Gastrocnemius medialis (tissue), 4 donors: ENCODE data around the gene PRDM16. TPM values are rescaled to one million over a fixed set of nuclear protein-coding genes. Genes with fewer than 3 reads are reported as not detected.

ENCODE experiments used
- ATAC-seq, 2 donors: fragments of 150-250 bp; one replicate each; pipeline ENCODE4 v1.9.1; 2016
- DNase-seq, 2 donors: peaks; one replicate each; pipeline ENCODE4 v3.0.0-alpha.2; 2019
- H3K27ac ChIP-seq, 4 donors: fragments of 200-600 bp; sonication (generic); 1 replicate in 1 of 4; 2 replicates in 3 of 4; pipeline ENCODE4 v1.5.1; 2016 to 2018; ENCODE audit warnings: mild to moderate bottlenecking in 2 of 4, moderate library complexity in 1 of 4
- H3K27me3 ChIP-seq, 3 donors: fragments of 200-600 bp; sonication (generic) in 2 of 3; 1 replicate in 1 of 3; 2 replicates in 2 of 3; pipeline versions ENCODE4 v1.5.1 to v1.6.0; 2016 to 2019; ENCODE audit warnings: mild to moderate bottlenecking in 1 of 3, moderate library complexity in 1 of 3
- H3K36me3 ChIP-seq, 2 donors: fragments of 200-600 bp; sonication (generic) in 1 of 2; one replicate each; pipeline ENCODE4 v1.5.1; 2017 to 2018
- H3K4me1 ChIP-seq, 2 donors: fragments of 200-600 bp; sonication (generic) in 1 of 2; one replicate each; pipeline ENCODE4 v1.5.1; 2016 to 2017; ENCODE audit warnings: mild to moderate bottlenecking in 2 of 2
- H3K4me3 ChIP-seq, 4 donors: fragments of 200-600 bp; sonication (generic) in 3 of 4; 1 replicate in 1 of 4; 2 replicates in 3 of 4; pipeline ENCODE4 v1.5.1; 2016 to 2019; ENCODE audit warnings: mild to moderate bottlenecking in 2 of 4
- H3K9me3 ChIP-seq, 3 donors: fragments of 200-600 bp; sonication (generic) in 2 of 3; 1 replicate in 1 of 3; 2 replicates in 2 of 3; pipeline ENCODE4 v1.5.1; 2016 to 2019
- CTCF ChIP-seq, 5 experiments: fragments of 450-650 bp in 3 of 5; fragments of 200-600 bp in 2 of 5; sonication (generic) in 2 of 5; IDR thresholded peaks in 4 of 5; conservative IDR thresholded peaks in 1 of 5; 1 replicate in 4 of 5; 2 replicates in 1 of 5; pipeline ENCODE4 v1.5.1; 2016 to 2019; ENCODE audit warnings: antibody characterized with exemption in 5 of 5, mild to moderate bottlenecking in 3 of 5, moderate library complexity in 3 of 5
- POLR2A ChIP-seq, 2 donors: fragments of 450-650 bp; IDR thresholded peaks; one replicate each; pipeline ENCODE4 v1.6.1; 2017; ENCODE audit warnings: antibody characterized with exemption in 2 of 2, mild to moderate bottlenecking in 2 of 2, moderate library complexity in 2 of 2
- in situ Hi-C, 4 donors: fragments of 200-750 bp; cut with MboI; loops; one replicate each; pipeline versions ENCODE4 v1.15.0 to v1.8.0; 2017; ENCODE audit warnings: low sequenced_read_pairs in 4 of 4
- intact Hi-C: fragments of 100-400 bp; cut with DNase I; formaldehyde crosslinking; loops from one replicate; pipeline ENCODE4 v1.15.1; 2023; ENCODE audit warnings: low total_unique reads
- total RNA-seq, 4 donors: library from RNA; depleted of rRNA; stranded (reverse); fragments of >200 nt; gene quantifications; one replicate each; pipeline versions ENCODE4 v1.1.0 to v1.2.3, GENCODE V29; 2016

Gene PRDM16
- total RNA-seq, 4 donors from 2014 or later: 0.03 to 0.19 (median 0.17) TPM

- H3K36me3 ChIP-seq: no peaks in the 10 kb centered on the region
- no peak for TF ChIP-seq CTCF (IDR thresholded peaks at IDR 0.05 in 4 of 5, conservative IDR thresholded peaks at IDR 0.05 in 1 of 5)
- no peak for TF ChIP-seq POLR2A (IDR thresholded peaks at IDR 0.05)
- no peaks in the 10 kb centered on the region for H3K9me3 ChIP-seq
- DNase-seq (peak; percentile 54 to 79), ATAC-seq (peak; percentile 62 to 72)
- H3K4me3 ChIP-seq: no peak overlapping the region
- intact Hi-C loops: no loop called here
- in situ Hi-C loops: no loop called here
- no peaks in the 10 kb centered on the region for H3K27me3 ChIP-seq
- H3K4me1 ChIP-seq: peaks cover 31 to 32% of the 10 kb centered on the region in 2 donors
- peak overlapping the region; percentile 62 to 82 (median 70) for H3K27ac ChIP-seq
Measured at GRCh38 chr1:3459940-3460671, 391.1 kb downstream of the PRDM16 start.

DNA sequence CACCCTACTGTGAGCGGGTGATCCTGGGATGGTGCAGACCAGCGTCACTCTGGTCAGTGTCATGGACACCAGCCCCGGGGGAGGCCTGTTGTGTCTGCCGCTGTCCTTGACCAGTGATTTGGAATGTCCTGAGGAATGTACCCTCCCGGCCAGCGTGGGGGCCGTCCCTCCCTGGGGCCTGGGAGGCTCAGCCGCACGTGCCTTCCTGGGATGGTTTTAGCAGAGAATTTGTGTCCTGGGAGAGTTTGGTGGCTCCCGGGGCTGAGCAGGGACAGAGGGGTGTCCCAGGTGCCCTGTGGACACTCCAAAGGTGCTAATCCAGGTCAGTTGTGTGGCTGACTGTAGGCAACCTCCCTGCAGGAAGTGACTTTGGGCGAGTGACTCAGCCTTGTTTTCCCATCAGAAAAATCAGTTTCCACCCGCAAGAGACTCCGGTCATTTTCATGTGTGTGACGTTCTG is 391.7 kb downstream of the PRDM16 start:
- Histone ChIP-seq H3K4me3 (no peak overlapping the region), H3K4me1 (peaks cover 28 to 32% of the 10 kb centered on the region in 2 donors), H3K27me3 (no peaks in the 10 kb centered on the region), H3K27ac (peak overlapping the region; percentile 62 to 82 (median 70)), H3K9me3 (no peaks in the 10 kb centered on the region), H3K36me3 (no peaks in the 10 kb centered on the region)
- in situ Hi-C loops: no loop called here
- ATAC-seq (no peak), DNase-seq (no peak)
- TF ChIP-seq POLR2A (IDR thresholded peaks at IDR 0.05): no peak
- no peak for TF ChIP-seq CTCF (IDR thresholded peaks at IDR 0.05 in 4 of 5, conservative IDR thresholded peaks at IDR 0.05 in 1 of 5)
- intact Hi-C loops: no loop called here

DNA sequence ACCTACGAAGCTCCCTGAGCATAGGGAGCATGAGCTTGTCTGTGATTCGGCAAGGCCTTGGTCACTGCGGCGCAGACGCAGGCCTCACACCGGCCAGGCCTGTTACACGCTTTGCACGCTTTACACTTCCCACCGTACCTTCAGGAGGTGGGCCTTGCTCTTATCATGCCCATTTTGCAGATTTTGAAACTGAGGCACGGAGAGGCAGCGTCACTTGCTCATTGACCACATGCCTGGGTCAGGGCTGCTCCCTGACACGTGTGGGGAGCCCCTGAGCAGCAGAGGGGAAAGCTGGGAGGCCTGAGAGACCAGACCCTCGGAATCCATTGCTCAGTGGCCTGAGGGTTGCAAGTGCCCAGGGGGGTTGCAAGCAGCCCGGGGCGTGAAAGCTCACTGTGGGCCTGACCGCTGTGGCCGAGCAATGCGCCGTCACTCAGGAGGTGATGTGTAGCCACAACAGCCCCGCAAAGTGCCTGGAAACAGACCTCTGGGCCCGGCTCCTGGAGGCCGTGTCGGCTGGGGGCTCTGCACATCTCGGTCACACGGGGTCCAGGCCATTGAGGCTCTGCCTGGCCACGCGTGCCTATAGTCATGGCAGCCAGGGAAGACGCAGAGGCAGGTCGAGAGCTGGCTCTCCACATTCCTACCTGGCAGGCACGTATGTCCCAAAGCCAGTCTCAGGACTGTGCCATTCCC is 392.4 kb downstream of the PRDM16 start:
- intact Hi-C loops: no loop called here
- no peak for TF ChIP-seq POLR2A (IDR thresholded peaks at IDR 0.05)
- H3K9me3 ChIP-seq: no peaks in the 10 kb centered on the region
- peak overlapping the region in 2 of 4 donors; percentile 66 to 73 for H3K27ac ChIP-seq
- H3K36me3 ChIP-seq: no peaks in the 10 kb centered on the region
- in situ Hi-C loops: no loop called here
- no peak overlapping the region for H3K4me3 ChIP-seq
- no peaks in the 10 kb centered on the region for H3K27me3 ChIP-seq
- ATAC-seq (no peak), DNase-seq (no peak)
- peaks cover 28 to 32% of the 10 kb centered on the region in 2 donors for H3K4me1 ChIP-seq

DNA sequence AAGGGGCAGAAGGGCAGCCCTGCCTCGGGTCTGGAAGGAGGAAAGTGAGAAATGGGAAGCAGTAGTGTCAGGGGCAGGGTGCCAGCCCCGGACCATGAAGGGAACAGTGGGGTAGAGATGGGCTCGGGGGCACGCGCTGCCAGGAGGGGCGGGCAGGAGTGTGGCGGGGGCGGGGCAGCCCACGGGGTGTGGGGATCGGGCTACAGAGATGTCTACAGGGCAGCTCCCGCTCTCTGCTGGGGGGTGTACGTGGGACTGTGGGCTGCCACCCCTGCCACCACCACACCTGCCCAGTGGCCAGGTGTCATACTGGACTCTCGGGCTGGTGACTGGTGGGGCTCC is 392.9 kb downstream of the PRDM16 start:
- in situ Hi-C loops (no loop called here), intact Hi-C loops (no loop called here)
- Histone ChIP-seq H3K27me3 (no peaks in the 10 kb centered on the region), H3K36me3 (no peaks in the 10 kb centered on the region), H3K4me3 (no peak overlapping the region), H3K4me1 (peaks cover 28 to 32% of the 10 kb centered on the region in 2 donors), H3K27ac (no peak overlapping the region), H3K9me3 (no peaks in the 10 kb centered on the region)
- TF ChIP-seq CTCF (IDR thresholded peaks at IDR 0.05 in 4 of 5, conservative IDR thresholded peaks at IDR 0.05 in 1 of 5) (no peak), POLR2A (IDR thresholded peaks at IDR 0.05) (no peak)
- ATAC-seq: no peak
- DNase-seq: no peak

DNA sequence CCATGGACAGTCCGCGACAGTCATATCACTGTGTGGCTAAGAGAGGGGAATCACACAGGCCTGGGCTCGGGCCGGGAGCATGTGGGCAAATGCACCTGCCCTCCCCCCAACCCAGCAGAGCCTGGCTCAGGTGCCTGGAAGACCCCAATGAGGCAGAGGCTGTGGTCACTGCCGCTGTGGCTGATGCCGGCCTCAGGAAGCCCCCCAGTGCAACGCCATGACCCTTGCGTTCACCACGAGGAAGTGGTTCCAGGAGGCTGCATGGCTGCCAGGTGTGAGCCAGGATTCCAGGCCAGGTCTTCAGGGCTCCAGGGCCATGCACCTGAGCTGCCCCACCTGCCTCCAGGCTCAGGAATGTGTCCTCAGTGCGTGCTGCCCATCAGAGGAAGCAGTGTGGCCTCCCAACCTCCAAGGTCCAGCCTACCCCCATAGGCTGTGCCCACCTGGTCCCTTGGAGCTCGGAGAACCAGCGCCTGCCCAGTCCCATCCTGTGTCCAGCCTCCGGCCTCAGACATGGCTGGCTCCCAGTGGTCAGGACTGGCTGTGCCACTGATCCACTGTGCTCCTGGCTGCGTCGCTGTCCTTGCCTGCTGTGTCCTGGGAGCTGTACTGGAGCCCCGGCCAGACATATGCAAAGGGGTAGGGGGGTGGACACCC is 393.5 kb downstream of the PRDM16 start:
- Histone ChIP-seq H3K4me3 (no peak overlapping the region), H3K9me3 (no peaks in the 10 kb centered on the region), H3K36me3 (no peaks in the 10 kb centered on the region), H3K4me1 (peaks cover 27 to 32% of the 10 kb centered on the region in 2 donors), H3K27ac (no peak overlapping the region), H3K27me3 (no peaks in the 10 kb centered on the region)
- DNase-seq: no peak
- intact Hi-C loops (no loop called here), in situ Hi-C loops (no loop called here)
- no peak for ATAC-seq
- TF ChIP-seq CTCF (IDR thresholded peaks at IDR 0.05 in 4 of 5, conservative IDR thresholded peaks at IDR 0.05 in 1 of 5) (no peak), POLR2A (IDR thresholded peaks at IDR 0.05) (no peak)
